SK-N-MC (cell line): ENCODE results near the gene POLR1C.

ENCODE experiments used
- DNase-seq: peaks from one replicate; pipeline ENCODE4 v3.0.0-alpha.2; 2011; ENCODE audit warnings: low read depth, low spot score
- H3K27ac ChIP-seq: fragments of 200-600 bp; sonication (generic); 2 replicates; pipeline ENCODE4 v1.5.1; 2016; ENCODE audit warnings: mixed run types
- H3K36me3 ChIP-seq: fragments of 200-600 bp; sonication (generic); 2 replicates; pipeline ENCODE4 v1.6.1; 2017; ENCODE audit warnings: antibody characterized with exemption, low read length, mixed read lengths; ENCODE audit not compliant: insufficient read depth
- H3K4me3 ChIP-seq: fragments of 200-600 bp; sonication (generic); 2 replicates; pipeline ENCODE4 v1.5.1; 2016
- H3K9ac ChIP-seq: fragments of 200-600 bp; sonication (generic); 2 replicates; pipeline ENCODE4 v1.8.0; 2017; ENCODE audit warnings: mixed run types, mixed read lengths; ENCODE audit not compliant: insufficient read length
- H3K9me3 ChIP-seq: fragments of 200-600 bp; sonication (generic); 2 replicates; pipeline ENCODE4 v1.6.1; 2017; ENCODE audit warnings: low read depth, mild to moderate bottlenecking, antibody characterized with exemption, low read length, moderate library complexity, mixed read lengths
- EZH2 ChIP-seq: fragments of 200-600 bp; sonication (generic); IDR thresholded peaks from one replicate; pipeline ENCODE4 v1.6.1; 2017; ENCODE audit warnings: antibody characterized with exemption
- FOXP2 ChIP-seq: optimal IDR thresholded peaks from 2 replicates; pipeline ENCODE3; 2011; ENCODE audit warnings: mild to moderate bottlenecking, moderate library complexity; ENCODE audit not compliant: insufficient read depth; ENCODE audit errors: extremely low read length, control extremely low read depth
- POLR2AphosphoS5 ChIP-seq: IDR thresholded peaks from 2 replicates; pipeline ENCODE4 v1.6.1; 2012; ENCODE audit warnings: mild to moderate bottlenecking, low read depth, low read length, borderline replicate concordance

The POLR1C gene

DNA sequence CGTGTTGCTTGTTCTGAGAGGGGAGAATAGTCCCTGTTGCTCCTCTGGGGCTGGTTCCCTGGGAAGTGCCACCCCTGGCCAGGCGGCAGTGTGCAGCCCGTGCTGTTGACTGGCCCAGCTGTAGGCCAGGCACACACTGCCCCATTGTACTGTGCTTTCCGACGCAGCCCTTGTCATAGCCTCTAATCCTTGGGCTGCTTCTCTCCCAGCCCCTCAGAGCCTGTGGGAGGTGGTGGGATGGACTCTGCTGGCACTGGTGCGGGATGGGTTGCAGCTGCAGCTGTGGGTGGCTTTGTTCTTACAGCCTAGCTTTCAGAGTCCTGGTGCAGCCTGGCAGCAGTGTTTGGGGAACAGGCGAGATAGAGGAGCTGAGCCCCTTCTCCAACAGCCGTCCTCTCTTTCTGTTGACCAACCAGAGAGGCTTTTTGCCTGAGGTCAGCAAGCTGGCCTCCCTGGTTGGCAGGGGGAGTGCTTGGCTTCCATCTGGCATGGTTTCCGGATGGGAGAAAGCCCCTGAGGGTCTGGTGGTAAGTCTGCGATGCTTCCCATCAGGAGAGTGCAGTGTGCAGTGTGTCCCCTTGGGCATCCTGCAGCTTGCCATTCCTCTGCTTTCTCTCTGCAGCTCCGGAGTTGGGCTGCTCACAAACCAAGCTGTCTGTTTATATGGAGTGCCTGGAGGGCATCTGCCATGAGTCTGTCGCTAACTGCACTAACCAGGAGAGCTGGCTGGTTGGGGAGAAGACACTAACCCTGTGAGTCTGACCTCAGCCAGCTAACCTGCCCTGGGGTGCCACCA lies 27.4 kb upstream of the POLR1C start:
- H3K36me3 ChIP-seq, result no peaks in the 10 kb centered on the region
- H3K9me3 ChIP-seq, result no peaks in the 10 kb centered on the region
- H3K27ac ChIP-seq, result no peak overlapping the region
- H3K4me3 ChIP-seq, result no peak overlapping the region
- TF ChIP-seq FOXP2 (no peak), POLR2AphosphoS5 (no peak), EZH2 (no peak)
- H3K9ac ChIP-seq, result no peak overlapping the region
- no peak for DNase-seq

DNA sequence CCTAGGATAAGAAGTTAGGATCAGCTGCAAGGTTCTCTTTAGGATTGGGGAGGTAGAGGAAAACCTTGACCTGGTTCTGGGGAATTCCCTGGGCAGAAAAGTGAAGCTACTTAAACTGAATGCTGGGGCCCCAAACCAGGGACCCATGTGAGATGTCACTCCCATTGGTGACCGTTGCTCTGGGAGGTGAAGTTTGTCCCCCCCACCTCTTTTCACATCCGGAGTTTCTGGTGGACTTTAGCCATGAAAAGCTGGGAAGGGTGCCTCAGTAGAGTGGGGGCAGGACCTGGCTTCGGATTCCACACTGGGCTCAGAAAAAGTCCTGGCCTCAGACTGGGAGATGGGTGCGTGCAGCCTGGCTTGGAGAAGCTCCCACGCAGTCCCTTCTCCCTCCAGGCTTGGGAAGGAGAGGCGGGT lies 26.4 kb upstream of the POLR1C start:
- no peak overlapping the region for H3K9ac ChIP-seq
- DNase-seq, result no peak
- TF ChIP-seq EZH2 (no peak), POLR2AphosphoS5 (no peak), FOXP2 (no peak)
- H3K27ac ChIP-seq, result no peak overlapping the region
- H3K4me3 ChIP-seq, result no peak overlapping the region
- no peaks in the 10 kb centered on the region for H3K9me3 ChIP-seq
- no peaks in the 10 kb centered on the region for H3K36me3 ChIP-seq

DNA sequence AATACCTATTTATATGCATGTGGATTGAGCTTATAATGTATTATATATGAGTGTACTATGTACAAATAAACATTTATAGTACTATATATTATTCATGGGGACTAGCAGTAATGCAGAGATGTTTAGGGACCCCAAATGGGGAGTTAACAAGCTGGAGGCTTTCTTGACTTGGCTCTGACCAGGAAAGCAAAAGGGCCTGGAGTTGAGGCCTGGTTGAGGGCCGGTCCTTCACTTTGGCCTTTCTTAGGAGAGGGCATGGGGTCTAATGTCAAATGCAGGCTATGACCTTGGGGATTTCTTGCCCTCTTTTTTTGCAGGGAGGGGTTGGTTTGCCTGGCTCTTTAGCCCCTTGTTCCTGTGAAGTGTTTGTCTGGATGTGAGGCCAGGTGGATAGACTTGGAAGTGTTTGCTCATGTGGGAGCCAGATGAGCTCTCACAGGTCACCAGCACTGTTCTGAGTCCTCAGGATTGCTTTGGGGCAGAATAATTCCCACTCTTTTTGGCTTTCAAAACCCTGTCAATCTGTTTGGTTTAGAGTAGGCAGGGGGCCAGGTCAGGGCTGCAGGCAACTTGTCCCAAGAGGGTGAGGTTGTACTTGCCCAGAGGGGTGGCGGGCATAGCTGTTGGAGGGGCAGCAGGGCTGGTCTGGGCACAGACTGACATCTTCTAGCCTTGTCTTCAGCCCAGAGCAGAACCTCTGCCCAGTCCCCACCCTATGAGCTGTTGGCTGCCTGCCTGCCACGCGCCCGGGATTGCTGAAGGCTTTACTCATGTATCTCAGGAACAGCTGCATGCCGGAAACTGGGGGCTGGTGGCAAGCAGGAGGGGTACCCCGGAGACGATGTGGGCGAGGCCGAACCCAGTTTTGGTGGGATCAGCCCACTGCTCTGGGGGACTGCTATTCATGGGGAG lies 24.9 kb upstream of the POLR1C start:
- Histone ChIP-seq H3K4me3 (no peak overlapping the region), H3K9me3 (no peaks in the 10 kb centered on the region), H3K36me3 (no peaks in the 10 kb centered on the region), H3K27ac (no peak overlapping the region; the same call in 1 of the 2 replicates), H3K9ac (no peak overlapping the region)
- no peak for DNase-seq
- TF ChIP-seq EZH2, result no peak
- TF ChIP-seq POLR2AphosphoS5, result no peak
- no peak for TF ChIP-seq FOXP2

DNA sequence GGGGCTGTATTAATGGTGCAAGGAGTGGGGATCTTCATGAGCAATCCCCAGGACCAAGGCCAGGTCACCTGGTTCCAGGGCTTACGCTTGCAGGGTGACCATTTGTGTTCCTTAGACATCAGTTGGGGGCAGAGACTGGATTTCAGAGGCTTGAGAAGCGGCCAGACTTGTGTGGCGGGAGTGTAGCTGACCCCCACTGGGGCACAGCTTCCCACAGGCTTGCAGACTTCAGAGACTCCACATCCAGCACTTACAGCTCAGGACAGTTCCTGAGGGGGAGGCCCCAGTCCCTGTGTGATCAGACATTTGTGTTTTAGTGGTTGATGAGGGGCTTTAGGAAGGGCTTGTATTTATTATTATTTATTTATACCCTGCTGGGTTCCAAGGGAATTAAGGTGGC lies 24.2 kb upstream of the POLR1C start:
- Histone ChIP-seq H3K4me3 (no peak overlapping the region), H3K36me3 (peaks cover 2% of the 10 kb centered on the region; the same call in 1 of the 2 replicates), H3K27ac (no peak overlapping the region), H3K9ac (no peak overlapping the region), H3K9me3 (no peaks in the 10 kb centered on the region)
- TF ChIP-seq POLR2AphosphoS5 (no peak), FOXP2 (no peak), EZH2 (no peak)
- no peak for DNase-seq

DNA sequence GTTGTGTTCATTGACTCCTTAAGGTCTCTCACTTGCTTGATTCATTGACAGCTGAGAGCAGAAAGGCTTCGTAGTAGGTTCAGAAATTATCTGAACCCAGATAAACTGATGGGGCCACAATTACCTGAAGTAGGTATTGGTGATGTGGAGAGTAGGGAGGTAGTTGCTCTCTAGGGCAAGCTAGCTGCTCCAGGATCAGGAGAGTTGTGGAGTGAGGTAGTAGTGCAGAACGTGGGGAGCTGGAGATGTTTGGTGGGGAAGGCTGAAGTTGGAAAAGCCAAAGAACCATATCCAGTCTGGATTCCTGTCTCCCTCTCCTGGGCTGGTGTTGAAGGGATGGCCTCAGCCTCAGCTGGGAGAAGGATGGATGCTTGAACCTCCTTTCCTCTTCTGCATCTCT lies 23.7 kb upstream of the POLR1C start:
- H3K9me3 ChIP-seq, result no peaks in the 10 kb centered on the region
- H3K27ac ChIP-seq, result no peak overlapping the region
- peaks cover 7% of the 10 kb centered on the region; the same call in 1 of the 2 replicates for H3K36me3 ChIP-seq
- TF ChIP-seq FOXP2 (no peak), EZH2 (no peak), POLR2AphosphoS5 (no peak)
- DNase-seq, result no peak
- H3K4me3 ChIP-seq, result no peak overlapping the region
- H3K9ac ChIP-seq, result no peak overlapping the region

DNA sequence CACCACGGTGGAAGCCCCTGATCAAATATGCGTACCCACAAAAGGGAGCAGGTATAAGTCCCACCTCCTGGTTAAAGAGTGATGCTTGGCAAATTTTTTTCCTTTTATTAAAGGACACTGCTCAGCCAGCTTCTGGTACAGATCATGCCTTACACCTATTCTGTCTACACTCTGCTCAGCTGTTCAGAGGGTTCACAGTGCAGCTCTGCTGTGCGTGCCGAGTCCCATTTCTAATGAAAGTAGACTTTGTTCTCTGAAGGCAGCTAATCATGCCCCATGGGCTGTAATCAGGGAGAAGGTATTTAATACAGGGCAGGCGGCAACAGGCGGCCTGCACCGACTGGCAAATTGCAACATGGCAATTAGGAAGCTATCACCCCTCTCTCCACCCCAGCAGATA lies 23.1 kb upstream of the POLR1C start:
- Histone ChIP-seq H3K27ac (no peak overlapping the region), H3K4me3 (no peak overlapping the region), H3K9ac (no peak overlapping the region), H3K9me3 (no peaks in the 10 kb centered on the region), H3K36me3 (peaks cover 11% of the 10 kb centered on the region; the same call in 1 of the 2 replicates)
- no peak for TF ChIP-seq EZH2
- TF ChIP-seq FOXP2, result no peak
- TF ChIP-seq POLR2AphosphoS5, result no peak
- DNase-seq, result no peak

DNA sequence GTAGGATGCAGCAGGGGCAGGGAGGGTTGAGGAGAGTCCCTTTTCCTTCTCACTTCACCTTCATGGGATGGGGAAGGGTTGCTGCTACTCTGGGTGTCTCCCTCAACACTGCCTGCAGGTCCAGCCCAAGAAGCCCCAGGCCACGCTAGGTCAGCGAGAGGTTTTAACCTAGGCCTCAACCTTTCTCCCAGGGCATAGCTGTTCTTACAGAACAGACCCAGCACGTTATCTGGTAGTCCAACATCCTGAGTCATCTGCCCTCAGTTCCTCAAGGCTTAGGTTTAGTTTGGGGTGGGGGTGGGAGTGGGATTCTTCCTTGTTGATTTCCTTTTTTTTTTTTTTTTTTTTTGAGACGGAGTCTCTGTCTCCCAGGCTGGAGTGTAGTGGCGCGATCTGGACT lies 22.6 kb upstream of the POLR1C start:
- TF ChIP-seq FOXP2 (no peak), EZH2 (no peak), POLR2AphosphoS5 (no peak)
- no peak overlapping the region for H3K4me3 ChIP-seq
- peaks cover 16% of the 10 kb centered on the region; the same call in 1 of the 2 replicates for H3K36me3 ChIP-seq
- DNase-seq, result no peak
- H3K27ac ChIP-seq, result no peak overlapping the region
- H3K9ac ChIP-seq, result no peak overlapping the region
- no peaks in the 10 kb centered on the region for H3K9me3 ChIP-seq

DNA sequence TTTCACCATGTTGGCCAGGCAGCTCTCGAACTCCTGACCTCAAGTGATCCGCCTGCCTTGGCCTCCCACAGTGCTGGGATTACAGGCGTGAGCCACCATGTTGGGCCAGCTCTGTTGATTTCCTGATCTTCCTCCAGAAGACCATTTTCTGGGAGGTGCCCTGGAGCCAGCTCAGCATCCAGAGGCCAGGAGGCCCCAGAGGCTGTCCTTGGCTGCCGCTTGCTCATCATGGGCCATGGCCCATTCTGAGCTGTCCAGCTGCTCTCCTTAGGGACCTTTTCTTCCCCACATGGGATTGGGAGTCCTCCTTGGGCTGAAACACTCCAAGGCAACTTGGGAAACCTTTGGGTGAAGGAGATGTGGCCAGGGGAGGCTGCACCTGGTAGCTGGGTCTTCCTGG lies 22.1 kb upstream of the POLR1C start:
- H3K4me3 ChIP-seq, result no peak overlapping the region
- H3K9me3 ChIP-seq, result no peaks in the 10 kb centered on the region
- no peak for DNase-seq
- TF ChIP-seq EZH2 (no peak), POLR2AphosphoS5 (no peak), FOXP2 (no peak)
- H3K36me3 ChIP-seq, result peaks cover 20% of the 10 kb centered on the region; the same call in 1 of the 2 replicates
- H3K9ac ChIP-seq, result no peak overlapping the region
- no peak overlapping the region for H3K27ac ChIP-seq
